Mucosa of descending colon (tissue), 3 donors: ENCODE results near the gene NMNAT2. TPM values are rescaled to one million over a fixed set of nuclear protein-coding genes. Genes with fewer than 3 reads are reported as not detected.
"Not testable (repeated sequence)": the region's sequence is repeated elsewhere in the genome, so short reads cannot be mapped to it uniquely, and the experiment has no call there.

Source experiments
- ATAC-seq: fragments of 200-7000 bp; cut with Tn5 transposase; one replicate; pipeline ENCODE4 v1.9.1; 2020; ENCODE audit warnings: mild to moderate bottlenecking, moderate library complexity
- DNase-seq, 3 donors: peaks; one replicate each; pipeline ENCODE4 v3.0.0-alpha.2; 2020
- H3K36me3 ChIP-seq: fragments of 200-600 bp; one replicate; pipeline ENCODE4 v1.8.0; 2021; ENCODE audit warnings: low read depth, mild to moderate bottlenecking
- H3K4me1 ChIP-seq: fragments of 200-600 bp; one replicate; pipeline ENCODE4 v1.8.0; 2021; ENCODE audit warnings: low read depth, mild to moderate bottlenecking
- H3K4me3 ChIP-seq: fragments of 200-600 bp; one replicate; pipeline ENCODE4 v1.8.0; 2021; ENCODE audit warnings: mild to moderate bottlenecking
- H3K9me3 ChIP-seq: fragments of 200-600 bp; one replicate; pipeline ENCODE4 v1.8.0; 2021; ENCODE audit warnings: mild to moderate bottlenecking
- intact Hi-C, 2 donors: fragments of 100-400 bp; cut with DNase I in 1 of 2; cut with micrococcal nuclease in 1 of 2; formaldehyde crosslinking; loops; one replicate each; pipeline versions ENCODE4 v1.11.0 to v1.11.1; 2022; cut with DNase I, micrococcal nuclease
- total RNA-seq, 3 donors: library from RNA; stranded (reverse); fragmentation: NEBNext Ultra II Directional in 2 of 3; extraction: Animal tissue kit (Norgen Biotek cat#: 25700) in 2 of 3; gene quantifications; one replicate each; pipeline versions ENCODE4 v1.2.1 to v1.2.4, GENCODE V29; 2021 to 2023
- TF ChIP-seq, protein P1 (sequence below): fragments of 200-600 bp; IDR thresholded peaks from one replicate; pipeline ENCODE4 v1.8.0; 2022; ENCODE audit warnings: antibody characterized with exemption, mild to moderate bottlenecking
- donor health status: DM: no; HTN: no; CAD: no; lungs with moderate emphysema.
- donor health status: DM: no; HTN: no; CAD: no.
- donor health status: DM: no; HTN: yes; CAD: no.

Gene NMNAT2
- total RNA-seq, 3 donors from 2014 or later, result 0.29 to 3.6 (median 0.87) TPM

DNA sequence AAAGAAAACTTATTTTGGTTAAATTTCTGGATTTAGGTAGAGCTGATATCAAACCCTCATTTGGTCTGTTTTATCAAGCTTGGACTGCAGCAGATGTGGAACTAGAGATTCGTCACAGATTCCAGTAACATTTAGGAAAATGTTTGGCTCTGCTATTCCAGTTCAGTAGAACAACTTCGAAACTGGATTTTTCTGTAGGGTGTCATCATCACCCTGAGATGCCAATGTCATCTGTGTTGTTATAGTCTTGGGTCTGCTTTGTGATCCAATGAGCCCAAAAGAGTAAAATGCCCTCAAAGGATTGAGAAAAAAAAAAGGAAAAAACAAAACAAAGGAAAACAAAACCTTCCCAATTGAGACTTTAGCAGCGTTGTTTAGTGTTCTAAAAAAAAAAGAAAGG is 176.7 kb downstream of the NMNAT2 start:
- H3K4me3 ChIP-seq, result no peak overlapping the region
- DNase-seq (no peak), ATAC-seq (no peak)
- no peaks in the 10 kb centered on the region for H3K36me3 ChIP-seq
- TF ChIP-seq, protein P1, sequence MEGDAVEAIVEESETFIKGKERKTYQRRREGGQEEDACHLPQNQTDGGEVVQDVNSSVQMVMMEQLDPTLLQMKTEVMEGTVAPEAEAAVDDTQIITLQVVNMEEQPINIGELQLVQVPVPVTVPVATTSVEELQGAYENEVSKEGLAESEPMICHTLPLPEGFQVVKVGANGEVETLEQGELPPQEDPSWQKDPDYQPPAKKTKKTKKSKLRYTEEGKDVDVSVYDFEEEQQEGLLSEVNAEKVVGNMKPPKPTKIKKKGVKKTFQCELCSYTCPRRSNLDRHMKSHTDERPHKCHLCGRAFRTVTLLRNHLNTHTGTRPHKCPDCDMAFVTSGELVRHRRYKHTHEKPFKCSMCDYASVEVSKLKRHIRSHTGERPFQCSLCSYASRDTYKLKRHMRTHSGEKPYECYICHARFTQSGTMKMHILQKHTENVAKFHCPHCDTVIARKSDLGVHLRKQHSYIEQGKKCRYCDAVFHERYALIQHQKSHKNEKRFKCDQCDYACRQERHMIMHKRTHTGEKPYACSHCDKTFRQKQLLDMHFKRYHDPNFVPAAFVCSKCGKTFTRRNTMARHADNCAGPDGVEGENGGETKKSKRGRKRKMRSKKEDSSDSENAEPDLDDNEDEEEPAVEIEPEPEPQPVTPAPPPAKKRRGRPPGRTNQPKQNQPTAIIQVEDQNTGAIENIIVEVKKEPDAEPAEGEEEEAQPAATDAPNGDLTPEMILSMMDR, result no peak
- no peaks in the 10 kb centered on the region for H3K4me1 ChIP-seq
- intact Hi-C loops, result no loop called here
- H3K9me3 ChIP-seq, result no peaks in the 10 kb centered on the region

DNA sequence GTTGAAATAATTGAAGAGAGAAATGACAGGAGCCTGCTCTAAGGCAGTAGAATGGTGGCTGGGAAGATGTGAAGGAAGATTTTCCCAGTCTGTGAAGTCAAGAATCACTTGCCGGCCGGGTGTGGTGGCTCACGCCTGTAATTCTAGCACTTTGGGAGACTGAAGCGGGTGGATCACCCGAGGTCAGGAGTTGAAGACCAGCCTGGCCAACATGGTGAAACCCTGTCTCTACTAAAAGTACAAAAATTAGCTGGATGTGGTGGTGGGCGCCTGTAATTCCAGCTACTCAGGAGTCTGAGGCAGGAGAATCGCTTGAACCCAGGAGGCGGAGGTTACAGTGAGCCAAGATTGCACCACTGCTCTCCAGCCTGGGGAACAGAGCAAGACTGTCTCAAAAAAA is 177.3 kb downstream of the NMNAT2 start:
- H3K36me3 ChIP-seq, H3K4me1 ChIP-seq, H3K4me3 ChIP-seq, intact Hi-C loops, ATAC-seq, DNase-seq, H3K9me3 ChIP-seq: not testable (repeated sequence)

DNA sequence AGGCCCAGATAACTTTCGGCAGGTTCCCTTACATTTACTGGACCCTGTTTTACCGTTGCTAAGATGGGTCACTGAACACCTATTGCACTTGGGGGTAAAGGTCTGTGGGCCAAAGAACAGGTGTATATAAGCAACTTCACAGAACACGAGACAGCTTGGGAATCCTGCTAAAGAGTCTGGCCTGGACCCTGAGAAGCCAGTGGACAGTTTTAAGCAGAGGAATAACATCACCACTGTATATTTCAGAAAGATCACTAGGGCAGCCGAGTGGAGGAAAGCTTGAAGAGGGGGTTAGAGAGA is 177.7 kb downstream of the NMNAT2 start:
- no peak for ATAC-seq
- no peak for DNase-seq
- H3K4me1 ChIP-seq, result no peaks in the 10 kb centered on the region
- TF ChIP-seq, protein P1, result no peak
- H3K9me3 ChIP-seq, result no peaks in the 10 kb centered on the region
- H3K4me3 ChIP-seq, result no peak overlapping the region
- no peaks in the 10 kb centered on the region for H3K36me3 ChIP-seq
- intact Hi-C loops, result no loop called here

DNA sequence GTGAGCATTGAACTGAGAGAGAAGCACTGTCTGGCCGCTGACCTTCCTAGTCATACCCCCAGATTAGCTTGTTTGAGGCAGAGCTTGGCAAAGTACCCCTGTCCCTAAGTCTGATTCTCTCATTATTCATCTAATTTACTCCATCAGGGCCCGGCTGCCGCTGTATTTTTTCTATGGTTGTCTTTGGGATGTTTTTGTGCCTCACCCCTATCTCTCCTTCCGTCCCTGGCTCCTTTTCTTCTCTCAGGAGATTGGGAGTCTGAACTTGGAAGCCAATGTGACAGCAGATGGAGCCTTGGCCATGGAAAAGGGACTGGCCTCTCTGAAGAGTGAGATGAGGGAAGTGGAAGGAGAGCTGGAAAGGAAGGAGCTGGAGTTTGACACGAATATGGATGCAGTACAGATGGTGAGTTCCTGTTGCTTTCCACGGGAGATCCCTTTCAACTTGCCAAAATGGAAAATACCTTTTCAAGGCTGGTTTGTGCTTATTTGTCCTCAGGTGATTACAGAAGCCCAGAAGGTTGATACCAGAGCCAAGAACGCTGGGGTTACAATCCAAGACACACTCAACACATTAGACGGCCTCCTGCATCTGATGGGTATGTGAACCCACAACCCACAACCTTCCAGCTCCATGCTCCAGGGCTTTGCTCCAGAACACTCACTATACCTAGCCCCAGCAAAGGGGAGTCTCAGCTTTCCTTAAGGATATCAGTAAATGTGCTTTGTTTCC is 178.2 kb downstream of the NMNAT2 start:
- Histone ChIP-seq H3K4me3 (no peak overlapping the region), H3K9me3 (no peaks in the 10 kb centered on the region), H3K4me1 (no peaks in the 10 kb centered on the region), H3K36me3 (no peaks in the 10 kb centered on the region)
- TF ChIP-seq, protein P1, result no peak
- intact Hi-C loops, result no loop called here
- DNase-seq (no peak), ATAC-seq (no peak)

DNA sequence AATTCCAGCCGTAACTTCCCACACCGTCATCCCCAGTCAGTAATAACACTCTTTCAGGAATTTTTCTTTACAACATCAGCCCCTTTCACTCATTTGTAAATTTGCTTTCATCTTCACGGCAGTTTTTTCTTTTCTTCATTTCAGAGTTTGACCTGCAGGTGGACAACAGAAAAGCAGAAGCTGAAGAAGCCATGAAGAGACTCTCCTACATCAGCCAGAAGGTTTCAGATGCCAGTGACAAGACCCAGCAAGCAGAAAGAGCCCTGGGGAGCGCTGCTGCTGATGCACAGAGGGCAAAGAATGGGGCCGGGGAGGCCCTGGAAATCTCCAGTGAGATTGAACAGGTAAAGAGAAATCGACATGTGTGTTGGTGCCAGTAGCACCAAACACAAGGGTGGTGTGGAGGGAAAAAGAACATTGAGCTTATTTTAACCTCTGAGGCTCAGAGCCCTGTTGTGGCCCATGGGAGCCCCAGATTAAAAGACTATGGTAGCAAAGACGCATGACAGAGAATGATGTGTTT is 178.9 kb downstream of the NMNAT2 start:
- Histone ChIP-seq H3K4me3 (no peak overlapping the region), H3K36me3 (no peaks in the 10 kb centered on the region), H3K9me3 (no peaks in the 10 kb centered on the region), H3K4me1 (no peaks in the 10 kb centered on the region)
- DNase-seq (no peak), ATAC-seq (no peak)
- TF ChIP-seq, protein P1, result no peak
- intact Hi-C loops, result no loop called here

DNA sequence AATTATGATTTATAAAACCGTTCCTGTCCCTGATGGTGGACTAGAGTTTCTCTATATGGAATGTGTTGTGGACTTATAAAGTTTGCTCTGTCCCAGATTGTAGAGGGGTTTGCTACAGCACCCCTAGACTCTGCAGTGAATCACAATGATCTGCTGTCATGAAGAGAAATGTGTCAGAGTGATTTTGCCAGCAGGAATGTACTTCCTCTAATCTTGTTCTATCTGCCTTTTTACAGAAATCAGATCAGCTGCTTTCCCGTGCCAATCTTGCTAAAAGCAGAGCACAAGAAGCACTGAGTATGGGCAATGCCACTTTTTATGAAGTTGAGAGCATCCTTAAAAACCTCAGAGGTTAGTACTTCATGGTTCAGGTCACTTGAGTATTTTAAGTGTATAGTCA is 180.1 kb downstream of the NMNAT2 start:
- H3K4me1 ChIP-seq, result no peaks in the 10 kb centered on the region
- intact Hi-C loops, result no loop called here
- ATAC-seq, result no peak
- no peak for DNase-seq
- TF ChIP-seq, protein P1, result no peak
- H3K36me3 ChIP-seq, result no peaks in the 10 kb centered on the region
- no peak overlapping the region for H3K4me3 ChIP-seq
- H3K9me3 ChIP-seq, result no peaks in the 10 kb centered on the region
